HEK293 (cell line): ENCODE measurements around the gene OR52E1.

Experiments used
- ZNF423 ChIP-seq: fragments of 450-650 bp; formaldehyde crosslinking; IDR thresholded peaks from 2 replicates; pipeline ENCODE4 v1.5.1; 2016; ENCODE audit warnings: missing biosample characterization, missing genetic modification characterization
- TF ChIP-seq, protein P1 (sequence below): fragments of 450-650 bp; formaldehyde crosslinking; IDR thresholded peaks from 2 replicates; pipeline ENCODE4 v1.5.1; 2016; ENCODE audit warnings: missing biosample characterization, missing genetic modification characterization
- TF ChIP-seq, protein P2 (sequence below): IDR thresholded peaks from 2 replicates; pipeline ENCODE4 v1.6.1; 2011; ENCODE audit warnings: mild to moderate bottlenecking, low read depth, low read length, borderline replicate concordance
- TF ChIP-seq, protein P3 (sequence below): fragments of 450-650 bp; formaldehyde crosslinking; IDR thresholded peaks from 2 replicates; pipeline ENCODE4 v1.5.1; 2016; ENCODE audit warnings: missing biosample characterization, missing genetic modification characterization, borderline replicate concordance

DNA sequence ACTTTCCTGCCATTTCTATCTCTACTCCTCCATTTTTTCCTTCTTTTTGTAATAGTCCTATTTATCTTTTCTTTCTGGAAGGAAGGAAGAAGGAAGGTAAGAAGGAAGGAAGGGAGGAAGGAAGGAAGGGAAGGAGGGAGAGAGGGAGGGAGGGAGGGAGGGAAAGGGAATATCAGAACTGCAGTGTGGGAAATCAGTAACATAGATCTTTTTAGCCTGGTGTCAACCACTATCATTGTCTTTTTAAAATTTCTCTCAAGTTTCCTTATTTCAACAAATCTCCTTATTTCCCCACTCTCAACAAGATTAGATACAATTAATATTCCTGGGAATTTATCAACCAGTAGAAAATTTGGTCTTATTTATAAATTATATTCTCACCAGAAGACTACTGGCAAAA is 33.7 kb downstream of the OR52E1 start:
- TF ChIP-seq, protein P1, sequence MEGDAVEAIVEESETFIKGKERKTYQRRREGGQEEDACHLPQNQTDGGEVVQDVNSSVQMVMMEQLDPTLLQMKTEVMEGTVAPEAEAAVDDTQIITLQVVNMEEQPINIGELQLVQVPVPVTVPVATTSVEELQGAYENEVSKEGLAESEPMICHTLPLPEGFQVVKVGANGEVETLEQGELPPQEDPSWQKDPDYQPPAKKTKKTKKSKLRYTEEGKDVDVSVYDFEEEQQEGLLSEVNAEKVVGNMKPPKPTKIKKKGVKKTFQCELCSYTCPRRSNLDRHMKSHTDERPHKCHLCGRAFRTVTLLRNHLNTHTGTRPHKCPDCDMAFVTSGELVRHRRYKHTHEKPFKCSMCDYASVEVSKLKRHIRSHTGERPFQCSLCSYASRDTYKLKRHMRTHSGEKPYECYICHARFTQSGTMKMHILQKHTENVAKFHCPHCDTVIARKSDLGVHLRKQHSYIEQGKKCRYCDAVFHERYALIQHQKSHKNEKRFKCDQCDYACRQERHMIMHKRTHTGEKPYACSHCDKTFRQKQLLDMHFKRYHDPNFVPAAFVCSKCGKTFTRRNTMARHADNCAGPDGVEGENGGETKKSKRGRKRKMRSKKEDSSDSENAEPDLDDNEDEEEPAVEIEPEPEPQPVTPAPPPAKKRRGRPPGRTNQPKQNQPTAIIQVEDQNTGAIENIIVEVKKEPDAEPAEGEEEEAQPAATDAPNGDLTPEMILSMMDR (tag by site-specific recombination): no peak
- no peak for TF ChIP-seq ZNF423 (tag by site-specific recombination)
- TF ChIP-seq, protein P2, sequence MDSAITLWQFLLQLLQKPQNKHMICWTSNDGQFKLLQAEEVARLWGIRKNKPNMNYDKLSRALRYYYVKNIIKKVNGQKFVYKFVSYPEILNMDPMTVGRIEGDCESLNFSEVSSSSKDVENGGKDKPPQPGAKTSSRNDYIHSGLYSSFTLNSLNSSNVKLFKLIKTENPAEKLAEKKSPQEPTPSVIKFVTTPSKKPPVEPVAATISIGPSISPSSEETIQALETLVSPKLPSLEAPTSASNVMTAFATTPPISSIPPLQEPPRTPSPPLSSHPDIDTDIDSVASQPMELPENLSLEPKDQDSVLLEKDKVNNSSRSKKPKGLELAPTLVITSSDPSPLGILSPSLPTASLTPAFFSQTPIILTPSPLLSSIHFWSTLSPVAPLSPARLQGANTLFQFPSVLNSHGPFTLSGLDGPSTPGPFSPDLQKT: no peak
- TF ChIP-seq, protein P3, sequence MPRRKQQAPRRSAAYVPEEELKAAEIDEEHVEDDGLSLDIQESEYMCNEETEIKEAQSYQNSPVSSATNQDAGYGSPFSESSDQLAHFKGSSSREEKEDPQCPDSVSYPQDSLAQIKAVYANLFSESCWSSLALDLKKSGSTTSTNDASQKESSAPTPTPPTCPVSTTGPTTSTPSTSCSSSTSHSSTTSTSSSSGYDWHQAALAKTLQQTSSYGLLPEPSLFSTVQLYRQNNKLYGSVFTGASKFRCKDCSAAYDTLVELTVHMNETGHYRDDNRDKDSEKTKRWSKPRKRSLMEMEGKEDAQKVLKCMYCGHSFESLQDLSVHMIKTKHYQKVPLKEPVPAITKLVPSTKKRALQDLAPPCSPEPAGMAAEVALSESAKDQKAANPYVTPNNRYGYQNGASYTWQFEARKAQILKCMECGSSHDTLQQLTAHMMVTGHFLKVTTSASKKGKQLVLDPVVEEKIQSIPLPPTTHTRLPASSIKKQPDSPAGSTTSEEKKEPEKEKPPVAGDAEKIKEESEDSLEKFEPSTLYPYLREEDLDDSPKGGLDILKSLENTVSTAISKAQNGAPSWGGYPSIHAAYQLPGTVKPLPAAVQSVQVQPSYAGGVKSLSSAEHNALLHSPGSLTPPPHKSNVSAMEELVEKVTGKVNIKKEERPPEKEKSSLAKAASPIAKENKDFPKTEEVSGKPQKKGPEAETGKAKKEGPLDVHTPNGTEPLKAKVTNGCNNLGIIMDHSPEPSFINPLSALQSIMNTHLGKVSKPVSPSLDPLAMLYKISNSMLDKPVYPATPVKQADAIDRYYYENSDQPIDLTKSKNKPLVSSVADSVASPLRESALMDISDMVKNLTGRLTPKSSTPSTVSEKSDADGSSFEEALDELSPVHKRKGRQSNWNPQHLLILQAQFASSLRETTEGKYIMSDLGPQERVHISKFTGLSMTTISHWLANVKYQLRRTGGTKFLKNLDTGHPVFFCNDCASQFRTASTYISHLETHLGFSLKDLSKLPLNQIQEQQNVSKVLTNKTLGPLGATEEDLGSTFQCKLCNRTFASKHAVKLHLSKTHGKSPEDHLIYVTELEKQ (tag by site-specific recombination): no peak
